Gastrocnemius medialis (tissue), 4 donors: ENCODE measurements around the gene AKAP13. TPM values are rescaled to one million over a fixed set of nuclear protein-coding genes. Genes with fewer than 3 reads are reported as not detected.

Experiments
- ATAC-seq, 2 donors: fragments of 150-250 bp; one replicate each; pipeline ENCODE4 v1.9.1; 2016
- DNase-seq, 2 donors: peaks; one replicate each; pipeline ENCODE4 v3.0.0-alpha.2; 2019
- H3K27ac ChIP-seq, 4 donors: fragments of 200-600 bp; sonication (generic); 1 replicate in 1 of 4; 2 replicates in 3 of 4; pipeline ENCODE4 v1.5.1; 2016 to 2018; ENCODE audit warnings: mild to moderate bottlenecking in 2 of 4, moderate library complexity in 1 of 4
- H3K27me3 ChIP-seq, 3 donors: fragments of 200-600 bp; sonication (generic) in 2 of 3; 1 replicate in 1 of 3; 2 replicates in 2 of 3; pipeline versions ENCODE4 v1.5.1 to v1.6.0; 2016 to 2019; ENCODE audit warnings: mild to moderate bottlenecking in 1 of 3, moderate library complexity in 1 of 3
- H3K36me3 ChIP-seq, 2 donors: fragments of 200-600 bp; sonication (generic) in 1 of 2; one replicate each; pipeline ENCODE4 v1.5.1; 2017 to 2018
- H3K4me1 ChIP-seq, 2 donors: fragments of 200-600 bp; sonication (generic) in 1 of 2; one replicate each; pipeline ENCODE4 v1.5.1; 2016 to 2017; ENCODE audit warnings: mild to moderate bottlenecking in 2 of 2
- H3K4me3 ChIP-seq, 4 donors: fragments of 200-600 bp; sonication (generic) in 3 of 4; 1 replicate in 1 of 4; 2 replicates in 3 of 4; pipeline ENCODE4 v1.5.1; 2016 to 2019; ENCODE audit warnings: mild to moderate bottlenecking in 2 of 4
- H3K9me3 ChIP-seq, 3 donors: fragments of 200-600 bp; sonication (generic) in 2 of 3; 1 replicate in 1 of 3; 2 replicates in 2 of 3; pipeline ENCODE4 v1.5.1; 2016 to 2019
- POLR2A ChIP-seq, 2 donors: fragments of 450-650 bp; IDR thresholded peaks; one replicate each; pipeline ENCODE4 v1.6.1; 2017; ENCODE audit warnings: antibody characterized with exemption in 2 of 2, mild to moderate bottlenecking in 2 of 2, moderate library complexity in 2 of 2
- in situ Hi-C, 4 donors: fragments of 200-750 bp; cut with MboI; loops; one replicate each; pipeline versions ENCODE4 v1.15.0 to v1.8.0; 2017; ENCODE audit warnings: low sequenced_read_pairs in 4 of 4
- intact Hi-C: fragments of 100-400 bp; cut with DNase I; formaldehyde crosslinking; loops from one replicate; pipeline ENCODE4 v1.15.1; 2023; ENCODE audit warnings: low total_unique reads
- total RNA-seq, 4 donors: library from RNA; depleted of rRNA; stranded (reverse); fragments of >200 nt; gene quantifications; one replicate each; pipeline versions ENCODE4 v1.1.0 to v1.2.3, GENCODE V29; 2016
- TF ChIP-seq, protein P1 (sequence below), 5 experiments: fragments of 450-650 bp in 3 of 5; fragments of 200-600 bp in 2 of 5; sonication (generic) in 2 of 5; IDR thresholded peaks in 4 of 5; conservative IDR thresholded peaks in 1 of 5; 1 replicate in 4 of 5; 2 replicates in 1 of 5; pipeline ENCODE4 v1.5.1; 2016 to 2019; ENCODE audit warnings: antibody characterized with exemption in 5 of 5, mild to moderate bottlenecking in 3 of 5, moderate library complexity in 3 of 5

AKAP13 gene
- total RNA-seq, 4 donors from 2014 or later: 127 to 481 (median 172) TPM

GRCh38 chr15:85394554-85395333 is 14.3 kb downstream of the AKAP13 start:
- TF ChIP-seq, protein P1, sequence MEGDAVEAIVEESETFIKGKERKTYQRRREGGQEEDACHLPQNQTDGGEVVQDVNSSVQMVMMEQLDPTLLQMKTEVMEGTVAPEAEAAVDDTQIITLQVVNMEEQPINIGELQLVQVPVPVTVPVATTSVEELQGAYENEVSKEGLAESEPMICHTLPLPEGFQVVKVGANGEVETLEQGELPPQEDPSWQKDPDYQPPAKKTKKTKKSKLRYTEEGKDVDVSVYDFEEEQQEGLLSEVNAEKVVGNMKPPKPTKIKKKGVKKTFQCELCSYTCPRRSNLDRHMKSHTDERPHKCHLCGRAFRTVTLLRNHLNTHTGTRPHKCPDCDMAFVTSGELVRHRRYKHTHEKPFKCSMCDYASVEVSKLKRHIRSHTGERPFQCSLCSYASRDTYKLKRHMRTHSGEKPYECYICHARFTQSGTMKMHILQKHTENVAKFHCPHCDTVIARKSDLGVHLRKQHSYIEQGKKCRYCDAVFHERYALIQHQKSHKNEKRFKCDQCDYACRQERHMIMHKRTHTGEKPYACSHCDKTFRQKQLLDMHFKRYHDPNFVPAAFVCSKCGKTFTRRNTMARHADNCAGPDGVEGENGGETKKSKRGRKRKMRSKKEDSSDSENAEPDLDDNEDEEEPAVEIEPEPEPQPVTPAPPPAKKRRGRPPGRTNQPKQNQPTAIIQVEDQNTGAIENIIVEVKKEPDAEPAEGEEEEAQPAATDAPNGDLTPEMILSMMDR (IDR thresholded peaks at IDR 0.05 in 4 of 5, conservative IDR thresholded peaks at IDR 0.05 in 1 of 5): no peak
- Histone ChIP-seq H3K4me1 (peaks cover 10 to 26% of the 10 kb centered on the region in 2 donors), H3K4me3 (no peak overlapping the region), H3K36me3 (no peaks in the 10 kb centered on the region), H3K27ac (no peak overlapping the region), H3K27me3 (no peaks in the 10 kb centered on the region), H3K9me3 (no peaks in the 10 kb centered on the region)
- in situ Hi-C loops (no loop called here), intact Hi-C loops (no loop called here)
- ATAC-seq (no peak), DNase-seq (no peak)

DNA sequence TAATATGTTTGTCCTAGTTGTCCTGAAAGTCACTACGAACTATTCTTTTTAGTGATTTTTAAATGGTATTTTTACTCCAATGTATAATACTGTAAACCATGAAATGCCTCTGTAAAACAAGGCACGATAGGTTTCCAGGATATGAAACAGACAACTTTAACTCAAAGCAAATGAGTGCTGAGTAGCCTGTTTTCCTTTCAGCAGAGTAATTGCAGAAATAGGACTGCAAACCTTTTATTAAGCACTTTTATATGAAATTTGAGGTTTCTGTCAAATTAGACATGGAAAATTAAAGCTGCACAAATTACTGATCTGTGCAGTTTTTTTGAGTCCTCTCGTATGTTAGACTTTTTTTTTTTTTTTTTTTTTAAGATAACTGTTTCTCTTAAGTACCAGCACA is 16.2 kb downstream of the AKAP13 start:
- H3K4me1 ChIP-seq: peaks cover 23 to 34% of the 10 kb centered on the region in 2 donors
- no peak for DNase-seq
- ATAC-seq: no peak
- H3K36me3 ChIP-seq: no peaks in the 10 kb centered on the region
- TF ChIP-seq, protein P1 (IDR thresholded peaks at IDR 0.05 in 4 of 5, conservative IDR thresholded peaks at IDR 0.05 in 1 of 5): no peak
- TF ChIP-seq POLR2A (IDR thresholded peaks at IDR 0.05): no peak
- no peak overlapping the region for H3K27ac ChIP-seq
- H3K9me3 ChIP-seq: no peaks in the 10 kb centered on the region
- intact Hi-C loops (no loop called here), in situ Hi-C loops (no loop called here)
- H3K27me3 ChIP-seq: no peaks in the 10 kb centered on the region
- no peak overlapping the region for H3K4me3 ChIP-seq

DNA sequence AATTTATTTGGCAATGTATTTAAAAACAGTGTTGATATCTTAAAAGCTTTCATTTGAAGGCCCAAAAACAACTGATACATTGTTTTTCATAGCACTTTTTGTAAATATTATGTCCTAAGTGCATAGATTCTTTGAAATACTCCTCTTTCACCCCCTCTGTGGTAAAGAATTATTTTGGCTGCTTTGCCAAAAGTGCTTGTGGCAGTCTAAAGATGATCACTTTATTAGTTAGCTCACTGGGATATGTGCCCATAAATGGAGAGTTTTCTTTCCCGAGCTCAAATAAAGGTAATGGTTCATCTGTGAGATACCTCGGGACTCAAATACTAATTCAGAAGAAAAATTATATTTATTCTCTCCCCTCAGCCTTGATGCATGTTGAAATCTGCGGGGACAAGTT is 16.7 kb downstream of the AKAP13 start:
- intact Hi-C loops (no loop called here), in situ Hi-C loops (no loop called here)
- TF ChIP-seq POLR2A (IDR thresholded peaks at IDR 0.05): no peak
- TF ChIP-seq, protein P1 (IDR thresholded peaks at IDR 0.05 in 4 of 5, conservative IDR thresholded peaks at IDR 0.05 in 1 of 5): no peak
- no peak for ATAC-seq
- no peak overlapping the region for H3K27ac ChIP-seq
- peaks cover 23 to 39% of the 10 kb centered on the region in 2 donors for H3K4me1 ChIP-seq
- H3K9me3 ChIP-seq: no peaks in the 10 kb centered on the region
- H3K4me3 ChIP-seq: no peak overlapping the region
- no peak for DNase-seq
- H3K27me3 ChIP-seq: no peaks in the 10 kb centered on the region
- H3K36me3 ChIP-seq: no peaks in the 10 kb centered on the region

DNA sequence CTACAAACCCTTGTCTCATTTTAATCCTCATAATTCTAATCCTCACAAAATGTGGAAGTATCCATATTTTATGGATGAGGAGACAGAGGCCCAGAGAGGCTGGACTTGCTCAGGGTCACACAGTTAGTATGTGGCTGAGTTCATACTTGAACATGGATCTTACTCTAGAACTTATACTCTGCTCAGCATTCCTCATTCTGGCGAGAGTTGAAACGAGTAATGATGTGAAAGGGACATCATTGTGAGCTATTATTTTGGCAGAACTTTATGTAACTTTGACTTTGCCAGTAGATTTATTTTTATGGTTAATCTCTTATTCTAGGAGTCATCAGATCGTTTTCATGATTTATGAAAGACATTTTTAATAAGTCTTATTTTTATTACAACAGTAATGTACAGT is 17.5 kb downstream of the AKAP13 start:
- intact Hi-C loops (no loop called here), in situ Hi-C loops (no loop called here)
- DNase-seq (no peak), ATAC-seq (peak in 1 of 2 donors; percentile 66)
- H3K36me3 ChIP-seq: no peaks in the 10 kb centered on the region
- H3K27ac ChIP-seq: no peak overlapping the region
- H3K4me1 ChIP-seq: peaks cover 28 to 46% of the 10 kb centered on the region in 2 donors
- TF ChIP-seq, protein P1 (IDR thresholded peaks at IDR 0.05 in 4 of 5, conservative IDR thresholded peaks at IDR 0.05 in 1 of 5): no peak
- no peak for TF ChIP-seq POLR2A (IDR thresholded peaks at IDR 0.05)
- H3K9me3 ChIP-seq: no peaks in the 10 kb centered on the region
- H3K4me3 ChIP-seq: no peak overlapping the region
- no peaks in the 10 kb centered on the region for H3K27me3 ChIP-seq
